ENCODE results near the gene ACER2.

ACER2 gene

GRCh38 chr9:19416143-19416542, 7.3 kb downstream of the ACER2 start:
- no peak overlapping the region for H4K8ac ChIP-seq (ENCODE audit: low read depth, low read length)
- H3K36me3 ChIP-seq (ENCODE audit: control insufficient read depth in 1 of 2, insufficient read depth in 2 of 2, low read length in 2 of 2) = no peaks in the 10 kb centered on the region
- no peak overlapping the region for H2BK5ac ChIP-seq (ENCODE audit: low read depth, low read length, poor library complexity)
- H3K27me3 ChIP-seq (ENCODE audit: insufficient read depth, low read length) = no peaks in the 10 kb centered on the region
- no peak overlapping the region for H4K12ac ChIP-seq (ENCODE audit: low read depth, low read length)
- H3K23ac ChIP-seq (ENCODE audit: low read length) = no peak overlapping the region
- H3K27ac ChIP-seq (ENCODE audit: low read depth, low read length) = no peak overlapping the region
- peaks cover 2% of the 10 kb centered on the region for H3K79me1 ChIP-seq (ENCODE audit: low read length)
- H3K9ac ChIP-seq (ENCODE audit: low read length) = no peak overlapping the region
- no peak overlapping the region for H3K4me2 ChIP-seq (ENCODE audit: low read length)
- no peak overlapping the region for H4K91ac ChIP-seq (ENCODE audit: low read depth, low read length)
- no peaks in the 10 kb centered on the region for H3K4me1 ChIP-seq (ENCODE audit: control insufficient read depth in 1 of 2, insufficient read depth in 2 of 2, low read length in 2 of 2)
- no peak overlapping the region for H3K14ac ChIP-seq (ENCODE audit: low read length)
- WGBS (ENCODE audit: extremely low coverage, insufficient coverage, insufficient read length) = no CpG with 5 or more reads among the region's 2 CpGs
- H3K4me3 ChIP-seq (ENCODE audit: low read depth, low read length) = no peak overlapping the region
- no peak for DNase-seq
- no peak overlapping the region for H3K18ac ChIP-seq (ENCODE audit: low read length)
- H2BK120ac ChIP-seq (ENCODE audit: insufficient read depth, low read length, poor library complexity) = no peak overlapping the region
- H3K79me2 ChIP-seq (ENCODE audit: control insufficient read depth, insufficient read depth, low read length, poor library complexity) = no peaks in the 10 kb centered on the region
- no peaks in the 10 kb centered on the region for H3K9me3 ChIP-seq (ENCODE audit: insufficient read depth, low read depth, low read length)
- H2AFZ ChIP-seq (ENCODE audit: insufficient read depth, low read length, poor library complexity) = no peak overlapping the region
- H3K4ac ChIP-seq (ENCODE audit: low read depth, low read length) = no peak overlapping the region
- H2BK12ac ChIP-seq (ENCODE audit: low read length) = no peak overlapping the region
- H2AK5ac ChIP-seq (ENCODE audit: low read length) = no peak overlapping the region

- H4K8ac ChIP-seq (ENCODE audit: low read depth, low read length) = no peak overlapping the region
- H3K23ac ChIP-seq (ENCODE audit: low read length) = no peak overlapping the region
- no peaks in the 10 kb centered on the region for H3K79me1 ChIP-seq (ENCODE audit: low read length)
- no peaks in the 10 kb centered on the region for H3K9me3 ChIP-seq (ENCODE audit: insufficient read depth, low read depth, low read length)
- H3K18ac ChIP-seq (ENCODE audit: low read length) = no peak overlapping the region
- DNase-seq = peak in 1 of 2 donors; percentile 64
- no peak overlapping the region for H2BK5ac ChIP-seq (ENCODE audit: low read depth, low read length, poor library complexity)
- H4K91ac ChIP-seq (ENCODE audit: low read depth, low read length) = no peak overlapping the region
- no peak overlapping the region for H3K14ac ChIP-seq (ENCODE audit: low read length)
- H2BK12ac ChIP-seq (ENCODE audit: low read length) = no peak overlapping the region
- H3K4me1 ChIP-seq (ENCODE audit: control insufficient read depth in 1 of 2, insufficient read depth in 2 of 2, low read length in 2 of 2) = peaks cover 0 to 2% of the 10 kb centered on the region in 2 experiments
- no peak overlapping the region for H2AFZ ChIP-seq (ENCODE audit: insufficient read depth, low read length, poor library complexity)
- H3K4me2 ChIP-seq (ENCODE audit: low read length) = no peak overlapping the region
- WGBS (ENCODE audit: extremely low coverage, insufficient coverage, insufficient read length) = no CpG with 5 or more reads among the region's 1 CpG
- H2BK120ac ChIP-seq (ENCODE audit: insufficient read depth, low read length, poor library complexity) = no peak overlapping the region
- no peak overlapping the region for H3K4me3 ChIP-seq (ENCODE audit: low read depth, low read length)
- no peak overlapping the region for H3K9ac ChIP-seq (ENCODE audit: low read length)
- H3K4ac ChIP-seq (ENCODE audit: low read depth, low read length) = no peak overlapping the region
- peaks cover 0 to 2% of the 10 kb centered on the region in 2 experiments for H3K36me3 ChIP-seq (ENCODE audit: control insufficient read depth in 1 of 2, insufficient read depth in 2 of 2, low read length in 2 of 2)
- H2AK5ac ChIP-seq (ENCODE audit: low read length) = no peak overlapping the region
- H4K12ac ChIP-seq (ENCODE audit: low read depth, low read length) = no peak overlapping the region
- H3K79me2 ChIP-seq (ENCODE audit: control insufficient read depth, insufficient read depth, low read length, poor library complexity) = no peaks in the 10 kb centered on the region
- H3K27me3 ChIP-seq (ENCODE audit: insufficient read depth, low read length) = no peaks in the 10 kb centered on the region
- no peak overlapping the region for H3K27ac ChIP-seq (ENCODE audit: low read depth, low read length)
Observed at GRCh38 chr9:19420877-19421276, 12.1 kb downstream of the ACER2 start.

GRCh38 chr9:19423163-19423562, 14.4 kb downstream of the ACER2 start:
- no peak overlapping the region for H2AK5ac ChIP-seq (ENCODE audit: low read length)
- H3K79me2 ChIP-seq (ENCODE audit: control insufficient read depth, insufficient read depth, low read length, poor library complexity) = no peaks in the 10 kb centered on the region
- H3K9me3 ChIP-seq (ENCODE audit: insufficient read depth, low read depth, low read length) = no peaks in the 10 kb centered on the region
- no peak overlapping the region for H2BK12ac ChIP-seq (ENCODE audit: low read length)
- no peak overlapping the region for H4K12ac ChIP-seq (ENCODE audit: low read depth, low read length)
- no peak overlapping the region for H2BK5ac ChIP-seq (ENCODE audit: low read depth, low read length, poor library complexity)
- H4K91ac ChIP-seq (ENCODE audit: low read depth, low read length) = no peak overlapping the region
- no peak overlapping the region for H3K4me2 ChIP-seq (ENCODE audit: low read length)
- no peak overlapping the region for H3K9ac ChIP-seq (ENCODE audit: low read length)
- no CpG with 5 or more reads among the region's 3 CpGs for WGBS (ENCODE audit: extremely low coverage, insufficient coverage, insufficient read length)
- H3K4ac ChIP-seq (ENCODE audit: low read depth, low read length) = no peak overlapping the region
- no peak overlapping the region for H3K27ac ChIP-seq (ENCODE audit: low read depth, low read length)
- H3K79me1 ChIP-seq (ENCODE audit: low read length) = no peaks in the 10 kb centered on the region
- H3K14ac ChIP-seq (ENCODE audit: low read length) = no peak overlapping the region
- DNase-seq = no peak
- no peak overlapping the region for H3K23ac ChIP-seq (ENCODE audit: low read length)
- peaks cover 0 to 2% of the 10 kb centered on the region in 2 experiments for H3K36me3 ChIP-seq (ENCODE audit: control insufficient read depth in 1 of 2, insufficient read depth in 2 of 2, low read length in 2 of 2)
- H2AFZ ChIP-seq (ENCODE audit: insufficient read depth, low read length, poor library complexity) = no peak overlapping the region
- no peak overlapping the region for H2BK120ac ChIP-seq (ENCODE audit: insufficient read depth, low read length, poor library complexity)
- H3K4me3 ChIP-seq (ENCODE audit: low read depth, low read length) = no peak overlapping the region
- no peak overlapping the region for H3K18ac ChIP-seq (ENCODE audit: low read length)
- H4K8ac ChIP-seq (ENCODE audit: low read depth, low read length) = no peak overlapping the region
- no peaks in the 10 kb centered on the region for H3K27me3 ChIP-seq (ENCODE audit: insufficient read depth, low read length)
- H3K4me1 ChIP-seq (ENCODE audit: control insufficient read depth in 1 of 2, insufficient read depth in 2 of 2, low read length in 2 of 2) = peaks cover 0 to 2% of the 10 kb centered on the region in 2 experiments

- no CpG with 5 or more reads among the region's 3 CpGs for WGBS (ENCODE audit: extremely low coverage, insufficient coverage, insufficient read length)
- Histone ChIP-seq H3K4me3 (ENCODE audit: low read depth, low read length) (no peak overlapping the region), H3K14ac (ENCODE audit: low read length) (no peak overlapping the region), H4K12ac (ENCODE audit: low read depth, low read length) (no peak overlapping the region), H3K79me1 (ENCODE audit: low read length) (no peaks in the 10 kb centered on the region), H3K79me2 (ENCODE audit: control insufficient read depth, insufficient read depth, low read length, poor library complexity) (no peaks in the 10 kb centered on the region), H2BK120ac (ENCODE audit: insufficient read depth, low read length, poor library complexity) (peak overlapping the region; percentile 29), H2BK5ac (ENCODE audit: low read depth, low read length, poor library complexity) (no peak overlapping the region), H3K23ac (ENCODE audit: low read length) (no peak overlapping the region), H4K8ac (ENCODE audit: low read depth, low read length) (no peak overlapping the region), H3K4ac (ENCODE audit: low read depth, low read length) (no peak overlapping the region), H3K18ac (ENCODE audit: low read length) (no peak overlapping the region), H3K4me2 (ENCODE audit: low read length) (no peak overlapping the region), H3K27me3 (ENCODE audit: insufficient read depth, low read length) (no peaks in the 10 kb centered on the region), H2BK12ac (ENCODE audit: low read length) (no peak overlapping the region), H3K9ac (ENCODE audit: low read length) (no peak overlapping the region), H2AFZ (ENCODE audit: insufficient read depth, low read length, poor library complexity) (no peak overlapping the region), H2AK5ac (ENCODE audit: low read length) (no peak overlapping the region), H3K27ac (ENCODE audit: low read depth, low read length) (no peak overlapping the region), H3K36me3 (ENCODE audit: control insufficient read depth in 1 of 2, insufficient read depth in 2 of 2, low read length in 2 of 2) (peaks cover 0 to 2% of the 10 kb centered on the region in 2 experiments), H3K4me1 (ENCODE audit: control insufficient read depth in 1 of 2, insufficient read depth in 2 of 2, low read length in 2 of 2) (peaks cover 0 to 2% of the 10 kb centered on the region in 2 experiments), H4K91ac (ENCODE audit: low read depth, low read length) (no peak overlapping the region), H3K9me3 (ENCODE audit: insufficient read depth, low read depth, low read length) (no peaks in the 10 kb centered on the region)
- DNase-seq = peak in 1 of 2 donors; percentile 51
Observed at GRCh38 chr9:19424176-19424779, 15.5 kb downstream of the ACER2 start.
